Measurements from ENCODE around the gene GLYATL1. TPM values are rescaled to one million over a fixed set of nuclear protein-coding genes. Genes with fewer than 3 reads are reported as not detected.

The GLYATL1 gene
- total RNA-seq, 1 experiment from 2014 or later, result not detected

GRCh38 chr11:58958500-58958899 lies 19.2 kb downstream of the GLYATL1 start:
- H3K4me1 ChIP-seq (ENCODE audit: control insufficient read depth in 1 of 2, insufficient read depth in 2 of 2, low read length in 2 of 2), result no peaks in the 10 kb centered on the region
- no peaks in the 10 kb centered on the region for H3K79me2 ChIP-seq (ENCODE audit: insufficient read depth, low read length)
- intact Hi-C loops (cut with micrococcal nuclease), result no loop called here
- ChIA-PET POLR2A (no interaction called here), RAD21 (ENCODE audit: low non-redundant PET in 1 of 2, low total read pairs in 2 of 2, uncharacterized antibody in 2 of 2, unreplicated experiment in 2 of 2) (no interaction called here), CTCF (interaction anchor here (1.1 kb wide), 1 partner anchor 100 kb away, joined by 3 read pairs; no protein-coding TSS in a partner anchor)
- no peak overlapping the region for H2AFZ ChIP-seq (ENCODE audit: low read depth, low read length, poor library complexity, severe bottlenecking)
- no peak overlapping the region for H3K4me3 ChIP-seq (replicated peaks in 1 of 2; ENCODE audit: low read depth in 1 of 2, low read length in 2 of 2)
- BruUV-seq (replicated peaks), result no TSS peak
- H3K27ac ChIP-seq (ENCODE audit: low read depth, low read length), result no peak overlapping the region
- H3K9ac ChIP-seq (ENCODE audit: low read length), result no peak overlapping the region
- TF ChIP-seq CTCF (IDR thresholded peaks at IDR 0.05 in 2 of 3, conservative IDR thresholded peaks at IDR 0.05 in 1 of 3; ENCODE audit: borderline replicate concordance in 1 of 3, insufficient read depth in 1 of 3, low read depth in 2 of 3, low read length in 2 of 3) (peak in 2 of 3 experiments; percentile 51 to 57; a peak in 4 of 6 replicates), SRF (IDR thresholded peaks at IDR 0.05; ENCODE audit: low read depth) (no peak)
- H3K9me3 ChIP-seq (ENCODE audit: control insufficient read depth in 1 of 2, insufficient read depth in 1 of 2, low read depth in 1 of 2, low read length in 2 of 2), result no peaks in the 10 kb centered on the region
- no peaks in the 10 kb centered on the region for H3K27me3 ChIP-seq (ENCODE audit: insufficient read depth, low read length)
- H4K20me1 ChIP-seq (ENCODE audit: insufficient read depth), result no peaks in the 10 kb centered on the region
- no peaks in the 10 kb centered on the region for H3K9me2 ChIP-seq (ENCODE audit: insufficient read depth)
- no peaks in the 10 kb centered on the region for H3K36me3 ChIP-seq (ENCODE audit: control insufficient read depth in 1 of 2, insufficient read depth in 2 of 2, low read length in 2 of 2)
- no peak overlapping the region for H3K4me2 ChIP-seq (ENCODE audit: low read length)
- DNase-seq (ENCODE audit: low read depth, low spot score), result peak; percentile 12
- ATAC-seq, result peak; percentile 61

- POLR2A ChIA-PET, result no interaction called here
- H3K9me3 ChIP-seq (ENCODE audit: control insufficient read depth in 1 of 2, insufficient read depth in 1 of 2, low read depth in 1 of 2, low read length in 2 of 2), result no peaks in the 10 kb centered on the region
- H3K9me2 ChIP-seq (ENCODE audit: insufficient read depth), result no peaks in the 10 kb centered on the region
- H3K4me1 ChIP-seq (ENCODE audit: control insufficient read depth in 1 of 2, insufficient read depth in 2 of 2, low read length in 2 of 2), result no peaks in the 10 kb centered on the region
- H4K20me1 ChIP-seq (ENCODE audit: insufficient read depth), result no peaks in the 10 kb centered on the region
- no peak for DNase-seq (ENCODE audit: low read depth, low spot score)
- H2AFZ ChIP-seq (ENCODE audit: low read depth, low read length, poor library complexity, severe bottlenecking), result no peak overlapping the region
- H3K9ac ChIP-seq (ENCODE audit: low read length), result no peak overlapping the region
- RAD21 ChIA-PET (ENCODE audit: low non-redundant PET in 1 of 2, low total read pairs in 2 of 2, uncharacterized antibody in 2 of 2, unreplicated experiment in 2 of 2), result interaction anchor here in 1 of 2 experiments (0.6 kb wide), 1 partner anchor 177 kb away, joined by 3 read pairs; no protein-coding TSS in a partner anchor
- no peak overlapping the region for H3K27ac ChIP-seq (ENCODE audit: low read depth, low read length)
- BruUV-seq (replicated peaks), result no TSS peak
- no peaks in the 10 kb centered on the region for H3K36me3 ChIP-seq (ENCODE audit: control insufficient read depth in 1 of 2, insufficient read depth in 2 of 2, low read length in 2 of 2)
- 0 out of 2 replicates have a peak, but pooled peaks cover under 1% of the 10 kb centered on the region for H3K27me3 ChIP-seq (ENCODE audit: insufficient read depth, low read length)
- no peak overlapping the region for H3K4me2 ChIP-seq (ENCODE audit: low read length)
- H3K79me2 ChIP-seq (ENCODE audit: insufficient read depth, low read length), result no peaks in the 10 kb centered on the region
- ATAC-seq, result no peak
- intact Hi-C loops (cut with micrococcal nuclease), result no loop called here
- CTCF ChIA-PET, result no interaction called here
- H3K4me3 ChIP-seq (replicated peaks in 1 of 2; ENCODE audit: low read depth in 1 of 2, low read length in 2 of 2), result no peak overlapping the region
- no peak for TF ChIP-seq ZNF274 (IDR thresholded peaks at IDR 0.05; ENCODE audit: low read depth, low read length)
- TF ChIP-seq POLR2AphosphoS5 (IDR thresholded peaks at IDR 0.05; ENCODE audit: low read depth, low read length), result no peak
- no peak for TF ChIP-seq ATF3 (IDR thresholded peaks at IDR 0.05)
- TF ChIP-seq SP1 (IDR thresholded peaks at IDR 0.05; ENCODE audit: low read depth), result no peak
- no peak for TF ChIP-seq SRF (IDR thresholded peaks at IDR 0.05; ENCODE audit: low read depth)
- TF ChIP-seq RAD21 (IDR thresholded peaks at IDR 0.05; ENCODE audit: low read depth), result no peak
- no peak for TF ChIP-seq SIN3A (IDR thresholded peaks at IDR 0.05; ENCODE audit: low read depth)
- no peak for TF ChIP-seq JUND (IDR thresholded peaks at IDR 0.05)
- TF ChIP-seq POLR2A (IDR thresholded peaks at IDR 0.05; ENCODE audit: borderline replicate concordance, extremely low read depth, insufficient read depth, insufficient read length), result no peak
- no peak for TF ChIP-seq TCF7L2 (IDR thresholded peaks at IDR 0.05; ENCODE audit: borderline replicate concordance, extremely low read depth, insufficient read depth, insufficient read length)
- TF ChIP-seq CEBPB (IDR thresholded peaks at IDR 0.05; ENCODE audit: low read depth), result no peak
- TF ChIP-seq, protein P1, sequence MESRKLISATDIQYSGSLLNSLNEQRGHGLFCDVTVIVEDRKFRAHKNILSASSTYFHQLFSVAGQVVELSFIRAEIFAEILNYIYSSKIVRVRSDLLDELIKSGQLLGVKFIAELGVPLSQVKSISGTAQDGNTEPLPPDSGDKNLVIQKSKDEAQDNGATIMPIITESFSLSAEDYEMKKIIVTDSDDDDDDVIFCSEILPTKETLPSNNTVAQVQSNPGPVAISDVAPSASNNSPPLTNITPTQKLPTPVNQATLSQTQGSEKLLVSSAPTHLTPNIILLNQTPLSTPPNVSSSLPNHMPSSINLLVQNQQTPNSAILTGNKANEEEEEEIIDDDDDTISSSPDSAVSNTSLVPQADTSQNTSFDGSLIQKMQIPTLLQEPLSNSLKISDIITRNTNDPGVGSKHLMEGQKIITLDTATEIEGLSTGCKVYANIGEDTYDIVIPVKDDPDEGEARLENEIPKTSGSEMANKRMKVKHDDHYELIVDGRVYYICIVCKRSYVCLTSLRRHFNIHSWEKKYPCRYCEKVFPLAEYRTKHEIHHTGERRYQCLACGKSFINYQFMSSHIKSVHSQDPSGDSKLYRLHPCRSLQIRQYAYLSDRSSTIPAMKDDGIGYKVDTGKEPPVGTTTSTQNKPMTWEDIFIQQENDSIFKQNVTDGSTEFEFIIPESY (IDR thresholded peaks at IDR 0.05; ENCODE audit: extremely low read depth, insufficient replicate concordance, low read length), result no peak
- TF ChIP-seq EZH2phosphoT487 (IDR thresholded peaks at IDR 0.05; ENCODE audit: borderline replicate concordance), result no peak
- TF ChIP-seq ELF1 (IDR thresholded peaks at IDR 0.05; ENCODE audit: borderline replicate concordance, low read depth), result no peak
Observed at GRCh38 chr11:58963551-58964104, 24.3 kb downstream of the GLYATL1 start.
